ENCODE data around the gene MAML3.
"Not testable (repeated sequence)": the region's sequence is repeated elsewhere in the genome, so short reads cannot be mapped to it uniquely, and the experiment has no call there.

Gene MAML3

GRCh38 chr4:139956507-139957017, 197.4 kb downstream of the MAML3 start:
- DNase-seq, result no peak

- no peak for DNase-seq
Measured at GRCh38 chr4:139955600-139955999, 198.4 kb downstream of the MAML3 start.

GRCh38 chr4:139954512-139954911, 199.5 kb downstream of the MAML3 start:
- DNase-seq, result no peak

- no peak for DNase-seq
Measured at GRCh38 chr4:139951021-139951420, 203.0 kb downstream of the MAML3 start.

- no peak for DNase-seq
Measured at GRCh38 chr4:139950568-139950967, 203.4 kb downstream of the MAML3 start.

- not testable (repeated sequence) for DNase-seq
Measured at GRCh38 chr4:139944916-139945315, 209.1 kb downstream of the MAML3 start.

- DNase-seq, result no peak
Measured at GRCh38 chr4:139943277-139943676, 210.7 kb downstream of the MAML3 start.

- no peak for DNase-seq
Measured at GRCh38 chr4:139942241-139942640, 211.7 kb downstream of the MAML3 start.

GRCh38 chr4:139940600-139940999, 213.4 kb downstream of the MAML3 start:
- DNase-seq, result no peak

- no peak for DNase-seq
Measured at GRCh38 chr4:139938414-139938813, 215.6 kb downstream of the MAML3 start.

GRCh38 chr4:139935911-139936310, 218.1 kb downstream of the MAML3 start:
- no peak for DNase-seq

- no peak for DNase-seq
Measured at GRCh38 chr4:139934708-139935195, 219.2 kb downstream of the MAML3 start.

GRCh38 chr4:139934057-139934707, 219.8 kb downstream of the MAML3 start:
- no peak for DNase-seq

- DNase-seq, result no peak
Measured at GRCh38 chr4:139933541-139933940, 220.4 kb downstream of the MAML3 start.

- no peak for DNase-seq
Measured at GRCh38 chr4:139933104-139933503, 220.9 kb downstream of the MAML3 start.

- DNase-seq, result no peak
Measured at GRCh38 chr4:139924782-139925181, 229.2 kb downstream of the MAML3 start.

- no peak for DNase-seq
Measured at GRCh38 chr4:139922406-139923024, 231.5 kb downstream of the MAML3 start.

- DNase-seq, result no peak
Measured at GRCh38 chr4:139921429-139922184, 232.4 kb downstream of the MAML3 start.

- DNase-seq, result no peak
Measured at GRCh38 chr4:139920486-139921002, 233.4 kb downstream of the MAML3 start.

- DNase-seq, result no peak
Measured at GRCh38 chr4:139919521-139919920, 234.5 kb downstream of the MAML3 start.

- DNase-seq, result no peak
Measured at GRCh38 chr4:139919004-139919403, 235.0 kb downstream of the MAML3 start.

GRCh38 chr4:139918591-139918990, 235.4 kb downstream of the MAML3 start:
- DNase-seq, result no peak

- no peak for DNase-seq
Measured at GRCh38 chr4:139917896-139918295, 236.1 kb downstream of the MAML3 start.
